Neural cell (in vitro differentiated cells): ENCODE measurements around the gene KCTD2. TPM values are rescaled to one million over a fixed set of nuclear protein-coding genes. Genes with fewer than 3 reads are reported as not detected.

Experiments
- H2AFZ ChIP-seq: fragments of 200-600, 300-800 bp; sonication (generic), shearing (Covaris generic); 2 replicates; pipeline ENCODE4 v1.6.0; 2014; ENCODE audit warnings: low read depth, mild to moderate bottlenecking, antibody characterized with exemption, low read length, moderate library complexity
- H3F3A ChIP-seq: fragments of 200-600 bp; shearing (Covaris generic); 2 replicates; pipeline ENCODE4 v1.6.1; 2016; ENCODE audit warnings: mild to moderate bottlenecking, moderate library complexity, mixed read lengths, antibody characterized with exemption, low read length; ENCODE audit not compliant: insufficient read depth, poor library complexity, severe bottlenecking
- H3K27ac ChIP-seq: fragments of 200-600, 300-800 bp; sonication (generic), shearing (Covaris generic); 2 replicates; pipeline ENCODE4 v1.5.1; 2014; ENCODE audit warnings: mild to moderate bottlenecking, low read length, moderate library complexity
- H3K27me3 ChIP-seq: fragments of 300-800, 200-600 bp; sonication (generic), shearing (Covaris generic); 2 replicates; pipeline ENCODE4 v1.6.0; 2014; ENCODE audit warnings: mild to moderate bottlenecking, low read depth, low read length, moderate library complexity; ENCODE audit not compliant: insufficient read depth
- H3K36me3 ChIP-seq: fragments of 300-800, 200-600 bp; sonication (generic), shearing (Covaris generic); 2 replicates; pipeline ENCODE4 v1.5.1; 2014; ENCODE audit warnings: mild to moderate bottlenecking, antibody characterized with exemption, low read length, moderate library complexity; ENCODE audit not compliant: insufficient read depth
- H3K4me2 ChIP-seq: fragments of 300-800, 200-600 bp; sonication (generic), shearing (Covaris generic); 2 replicates; pipeline ENCODE4 v1.6.0; 2014; ENCODE audit warnings: mild to moderate bottlenecking, low read length
- H3K4me3 ChIP-seq: fragments of 300-800, 200-600 bp; sonication (generic), shearing (Covaris generic); 2 replicates; pipeline ENCODE4 v1.5.1; 2014; ENCODE audit warnings: mild to moderate bottlenecking, low read length, moderate library complexity
- H3K79me2 ChIP-seq: fragments of 200-600 bp; shearing (Covaris generic); replicated peaks from 2 replicates; pipeline ENCODE4 v1.6.0; 2014; ENCODE audit warnings: mild to moderate bottlenecking, low read length, moderate library complexity; ENCODE audit not compliant: insufficient read depth
- H3K9ac ChIP-seq: fragments of 300-800, 200-600 bp; sonication (generic), shearing (Covaris generic); 2 replicates; pipeline ENCODE4 v1.6.1; 2016; ENCODE audit warnings: mild to moderate bottlenecking, low read length, mixed read lengths
- H3K9me2 ChIP-seq: fragments of 200-600 bp; shearing (Covaris generic); 2 replicates; pipeline ENCODE4 v1.6.1; 2016; ENCODE audit warnings: mild to moderate bottlenecking, low read length, mixed read lengths; ENCODE audit not compliant: insufficient read depth
- H3K9me3 ChIP-seq: fragments of 200-600, 300-800 bp; sonication (generic), shearing (Covaris generic); 2 replicates; pipeline ENCODE4 v1.6.1; 2016; ENCODE audit warnings: mild to moderate bottlenecking, mixed run types, low read length, moderate library complexity, mixed read lengths
- H4K20me1 ChIP-seq: fragments of 200-600 bp; shearing (Covaris generic); 2 replicates; pipeline ENCODE4 v1.6.1; 2016; ENCODE audit warnings: mild to moderate bottlenecking, mixed run types; ENCODE audit not compliant: insufficient read depth
- EP300 ChIP-seq: fragments of 450-650 bp; conservative IDR thresholded peaks from 2 replicates; pipeline ENCODE4 v1.6.1; 2014; ENCODE audit warnings: antibody characterized with exemption, mild to moderate bottlenecking, moderate library complexity; ENCODE audit not compliant: poor library complexity, severe bottlenecking
- EZH2 ChIP-seq: fragments of 200-600, 300-800 bp; shearing (Covaris generic), sonication (generic); IDR thresholded peaks from 2 replicates; pipeline ENCODE4 v1.6.1; 2014; ENCODE audit warnings: antibody characterized with exemption, low read length, borderline replicate concordance, mild to moderate bottlenecking; ENCODE audit not compliant: insufficient read depth, poor library complexity, severe bottlenecking
- MXI1 ChIP-seq: fragments of 450-650 bp; conservative IDR thresholded peaks from 2 replicates; pipeline ENCODE4 v1.6.1; 2014; ENCODE audit warnings: antibody characterized with exemption, mild to moderate bottlenecking; ENCODE audit not compliant: poor library complexity, severe bottlenecking
- POLR2AphosphoS5 ChIP-seq: IDR thresholded peaks from 2 replicates; pipeline ENCODE4 v1.6.1; 2012
- RAD21 ChIP-seq: fragments of 450-650 bp; conservative IDR thresholded peaks from 2 replicates; pipeline ENCODE4 v1.6.1; 2014; ENCODE audit warnings: antibody characterized with exemption, mild to moderate bottlenecking, moderate library complexity
- REST ChIP-seq: IDR thresholded peaks from 2 replicates; pipeline ENCODE4 v1.6.1; 2012; ENCODE audit warnings: borderline replicate concordance
- SMC3 ChIP-seq: fragments of 450-650 bp; conservative IDR thresholded peaks from 2 replicates; pipeline ENCODE4 v1.6.1; 2014; ENCODE audit warnings: antibody characterized with exemption, mild to moderate bottlenecking, moderate library complexity; ENCODE audit not compliant: poor library complexity
- TAF1 ChIP-seq: IDR thresholded peaks from 2 replicates; pipeline ENCODE4 v1.6.1; 2012; ENCODE audit warnings: low read depth
- polyA plus RNA-seq: library from polyadenylated mRNA; depleted of rRNA; stranded (reverse); fragments of >200 nt; gene quantifications from 2 replicates; pipeline ENCODE4 v1.2.3, GENCODE V29; 2014
- TF ChIP-seq, protein P1 (sequence below): fragments of 450-650 bp; IDR thresholded peaks from 2 replicates; pipeline ENCODE4 v1.5.1; 2014; ENCODE audit warnings: antibody characterized with exemption, mild to moderate bottlenecking, moderate library complexity; ENCODE audit not compliant: poor library complexity, severe bottlenecking

Gene KCTD2
- polyA plus RNA-seq, 1 donor from 2014 or later, result 32.8 TPM

DNA sequence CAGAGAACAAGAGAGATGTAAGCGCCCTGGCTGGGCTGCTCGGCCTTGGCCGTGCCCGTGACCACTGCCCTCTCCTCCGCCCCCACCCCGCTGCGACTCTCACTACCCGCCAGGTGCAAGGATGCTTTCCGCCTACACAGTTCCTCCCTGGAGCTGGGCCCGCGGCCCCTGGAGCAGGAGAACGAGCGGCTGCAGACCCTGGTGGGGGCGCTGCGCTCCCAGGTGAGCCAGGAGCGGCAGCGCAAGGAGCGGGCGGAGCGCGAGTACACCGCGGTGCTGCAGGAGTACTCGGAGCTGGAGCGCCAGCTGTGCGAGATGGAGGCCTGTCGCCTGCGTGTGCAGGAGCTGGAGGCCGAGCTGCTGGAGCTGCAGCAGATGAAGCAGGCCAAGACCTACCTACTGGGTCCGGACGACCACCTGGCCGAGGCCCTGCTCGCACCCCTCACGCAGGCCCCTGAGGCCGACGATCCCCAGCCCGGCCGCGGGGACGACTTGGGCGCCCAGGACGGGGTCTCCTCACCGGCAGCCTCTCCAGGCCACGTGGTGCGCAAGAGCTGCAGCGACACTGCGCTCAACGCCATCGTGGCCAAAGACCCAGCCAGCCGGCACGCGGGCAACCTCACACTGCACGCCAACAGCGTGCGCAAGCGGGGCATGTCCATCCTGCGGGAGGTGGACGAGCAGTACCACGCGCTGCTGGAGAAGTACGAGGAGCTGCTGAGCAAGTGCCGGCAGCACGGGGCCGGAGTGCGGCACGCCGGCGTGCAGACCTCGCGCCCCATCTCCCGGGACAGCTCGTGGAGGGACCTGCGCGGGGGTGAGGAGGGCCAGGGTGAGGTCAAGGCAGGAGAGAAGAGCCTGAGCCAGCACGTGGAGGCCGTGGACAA is 43.7 kb upstream of the KCTD2 start:
- Histone ChIP-seq H3K9me3 (no peaks in the 10 kb centered on the region), H3F3A (no peaks in the 10 kb centered on the region), H3K4me2 (no peak overlapping the region), H3K9me2 (no peaks in the 10 kb centered on the region), H3K79me2 (no peaks in the 10 kb centered on the region), H4K20me1 (no peaks in the 10 kb centered on the region), H3K36me3 (no peaks in the 10 kb centered on the region), H3K27ac (no peak overlapping the region), H3K27me3 (no peaks in the 10 kb centered on the region), H3K4me3 (no peak overlapping the region), H2AFZ (no peak overlapping the region), H3K9ac (no peak overlapping the region)
- TF ChIP-seq TAF1, result no peak
- no peak for TF ChIP-seq MXI1
- TF ChIP-seq POLR2AphosphoS5, result no peak
- TF ChIP-seq REST, result no peak
- TF ChIP-seq RAD21, result no peak

GRCh38 chr17:75003957-75004355 is 43.1 kb upstream of the KCTD2 start:
- Histone ChIP-seq H2AFZ (no peak overlapping the region), H3K9me2 (no peaks in the 10 kb centered on the region), H4K20me1 (no peaks in the 10 kb centered on the region), H3K9me3 (no peaks in the 10 kb centered on the region), H3K9ac (no peak overlapping the region), H3K4me3 (no peak overlapping the region), H3K4me2 (no peak overlapping the region), H3K36me3 (no peaks in the 10 kb centered on the region), H3F3A (no peaks in the 10 kb centered on the region), H3K27me3 (no peaks in the 10 kb centered on the region), H3K27ac (no peak overlapping the region), H3K79me2 (no peaks in the 10 kb centered on the region)
- TF ChIP-seq POLR2AphosphoS5, result no peak
- no peak for TF ChIP-seq SMC3
- TF ChIP-seq EZH2, result no peak
- TF ChIP-seq REST, result no peak
- TF ChIP-seq EP300, result no peak
- TF ChIP-seq MXI1, result no peak
- no peak for TF ChIP-seq RAD21
- TF ChIP-seq, protein P1, sequence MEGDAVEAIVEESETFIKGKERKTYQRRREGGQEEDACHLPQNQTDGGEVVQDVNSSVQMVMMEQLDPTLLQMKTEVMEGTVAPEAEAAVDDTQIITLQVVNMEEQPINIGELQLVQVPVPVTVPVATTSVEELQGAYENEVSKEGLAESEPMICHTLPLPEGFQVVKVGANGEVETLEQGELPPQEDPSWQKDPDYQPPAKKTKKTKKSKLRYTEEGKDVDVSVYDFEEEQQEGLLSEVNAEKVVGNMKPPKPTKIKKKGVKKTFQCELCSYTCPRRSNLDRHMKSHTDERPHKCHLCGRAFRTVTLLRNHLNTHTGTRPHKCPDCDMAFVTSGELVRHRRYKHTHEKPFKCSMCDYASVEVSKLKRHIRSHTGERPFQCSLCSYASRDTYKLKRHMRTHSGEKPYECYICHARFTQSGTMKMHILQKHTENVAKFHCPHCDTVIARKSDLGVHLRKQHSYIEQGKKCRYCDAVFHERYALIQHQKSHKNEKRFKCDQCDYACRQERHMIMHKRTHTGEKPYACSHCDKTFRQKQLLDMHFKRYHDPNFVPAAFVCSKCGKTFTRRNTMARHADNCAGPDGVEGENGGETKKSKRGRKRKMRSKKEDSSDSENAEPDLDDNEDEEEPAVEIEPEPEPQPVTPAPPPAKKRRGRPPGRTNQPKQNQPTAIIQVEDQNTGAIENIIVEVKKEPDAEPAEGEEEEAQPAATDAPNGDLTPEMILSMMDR, result no peak
- TF ChIP-seq TAF1, result no peak
